Right atrium auricular region (tissue), 2 donors: ENCODE results near the gene DNAJC5G. TPM values are rescaled to one million over a fixed set of nuclear protein-coding genes. Genes with fewer than 3 reads are reported as not detected.
A peak's percentile ranks its signal among the peaks of the same experiment; 100 is the strongest.

ENCODE experiments used
- DNase-seq: peaks from one replicate; pipeline ENCODE4 v3.0.0-alpha.2; 2019; ENCODE audit warnings: low spot score
- H3K27ac ChIP-seq, 2 donors: fragments of 200-600 bp; sonication (generic); 1 replicate in 1 of 2; 2 replicates in 1 of 2; pipeline ENCODE4 v1.5.1; 2016 to 2019
- H3K27me3 ChIP-seq, 2 donors: fragments of 200-600 bp; sonication (generic); one replicate each; pipeline versions ENCODE4 v1.5.1 to v1.6.0; 2017 to 2019
- H3K36me3 ChIP-seq: fragments of 200-600 bp; sonication (generic); one replicate; pipeline ENCODE4 v1.5.1; 2016
- H3K4me1 ChIP-seq, 2 donors: fragments of 200-600 bp; sonication (generic); one replicate each; pipeline versions ENCODE4 v1.5.1 to v1.6.0; 2017 to 2019
- H3K4me3 ChIP-seq, 2 donors: fragments of 200-600 bp; sonication (generic); 1 replicate in 1 of 2; 2 replicates in 1 of 2; pipeline ENCODE4 v1.5.1; 2017 to 2019; ENCODE audit warnings: mild to moderate bottlenecking in 1 of 2, moderate library complexity in 1 of 2
- H3K9me3 ChIP-seq, 2 donors: fragments of 200-600 bp; sonication (generic); one replicate each; pipeline ENCODE4 v1.5.1; 2019
- total RNA-seq, 2 donors: library from RNA; depleted of rRNA; stranded (reverse); fragments of >200 nt; gene quantifications; one replicate each; pipeline ENCODE4 v1.1.0, GENCODE V29; 2016
- TF ChIP-seq, protein P1 (sequence below), 2 donors: fragments of 200-600 bp; sonication (generic); IDR thresholded peaks; one replicate each; pipeline ENCODE4 v1.5.1; 2019; ENCODE audit warnings: antibody characterized with exemption in 2 of 2

Gene DNAJC5G, protein sequence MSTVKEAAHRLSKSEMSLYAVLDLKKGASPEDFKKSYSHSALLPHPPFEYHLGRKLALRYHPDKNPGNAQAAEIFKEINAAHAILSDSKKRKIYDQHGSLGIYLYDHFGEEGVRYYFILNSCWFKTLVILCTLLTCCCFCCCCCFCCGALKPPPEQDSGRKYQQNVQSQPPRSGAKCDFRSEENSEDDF
- total RNA-seq: under 1 TPM; 0.59 to 0.94 TPM

DNA sequence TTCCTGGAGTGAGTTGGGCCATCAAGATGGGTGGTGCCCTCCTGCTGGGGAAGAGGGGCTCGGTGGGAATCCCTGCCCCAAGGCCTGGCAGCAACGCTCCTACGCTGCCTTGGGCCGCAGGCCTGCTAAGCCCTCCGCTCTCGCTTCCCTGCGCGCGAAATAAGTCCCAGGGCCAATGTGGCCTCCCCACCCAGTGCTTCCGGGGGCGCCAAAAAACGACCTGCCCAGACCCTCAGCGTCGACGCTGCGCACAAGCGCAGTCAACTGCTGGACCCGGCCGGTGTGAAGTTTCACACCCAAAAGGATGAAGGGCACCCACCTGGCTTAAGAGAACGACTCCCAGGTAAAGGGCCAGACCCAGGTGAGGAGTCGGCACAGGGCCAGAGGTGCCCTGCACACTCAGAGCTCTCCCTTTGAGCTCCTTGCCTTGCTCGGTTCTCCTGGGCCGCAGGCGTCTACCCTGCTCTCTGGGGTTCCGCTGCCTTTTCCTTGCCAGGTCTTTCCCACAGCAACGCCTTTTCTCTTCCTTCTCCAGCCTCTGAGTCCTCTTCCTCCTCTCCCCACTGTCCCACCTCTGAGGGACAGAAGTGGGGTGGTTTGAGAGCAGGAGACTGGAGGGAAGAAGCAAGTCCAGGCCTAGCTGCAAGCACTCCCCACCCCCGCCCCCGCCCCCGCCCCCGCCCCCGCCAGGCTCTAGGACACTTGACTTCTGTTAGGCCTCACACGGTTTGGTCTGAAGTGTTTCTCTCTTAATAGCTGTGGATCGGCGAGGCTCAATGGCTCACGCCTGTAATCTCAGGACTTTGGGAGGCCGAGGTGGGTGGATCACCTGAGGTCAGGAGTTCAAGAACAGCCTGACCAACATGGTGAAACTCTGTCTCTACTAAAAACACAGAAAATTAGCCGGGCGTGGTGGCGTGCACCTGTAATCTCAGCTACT, at the start of gene DNAJC5G:
Gene DNAJC5G (plus strand): TSS at position 223 of the 940 bp plus-strand sequence. CDS start 1,296 bp downstream, outside the sequence.
- Histone ChIP-seq H3K4me3 (no peak within 1 kb of the TSS), H3K4me1 (peaks cover 0 to 31% of the 10 kb centered on the region in 2 donors), H3K27me3 (no peaks in the 10 kb centered on the region), H3K27ac (peak within 1 kb of the TSS in 1 of 2 donors; percentile 78), H3K36me3 (no peaks in the 10 kb centered on the region), H3K9me3 (no peaks in the 10 kb centered on the region)
- no peak for DNase-seq
- TF ChIP-seq, protein P1, sequence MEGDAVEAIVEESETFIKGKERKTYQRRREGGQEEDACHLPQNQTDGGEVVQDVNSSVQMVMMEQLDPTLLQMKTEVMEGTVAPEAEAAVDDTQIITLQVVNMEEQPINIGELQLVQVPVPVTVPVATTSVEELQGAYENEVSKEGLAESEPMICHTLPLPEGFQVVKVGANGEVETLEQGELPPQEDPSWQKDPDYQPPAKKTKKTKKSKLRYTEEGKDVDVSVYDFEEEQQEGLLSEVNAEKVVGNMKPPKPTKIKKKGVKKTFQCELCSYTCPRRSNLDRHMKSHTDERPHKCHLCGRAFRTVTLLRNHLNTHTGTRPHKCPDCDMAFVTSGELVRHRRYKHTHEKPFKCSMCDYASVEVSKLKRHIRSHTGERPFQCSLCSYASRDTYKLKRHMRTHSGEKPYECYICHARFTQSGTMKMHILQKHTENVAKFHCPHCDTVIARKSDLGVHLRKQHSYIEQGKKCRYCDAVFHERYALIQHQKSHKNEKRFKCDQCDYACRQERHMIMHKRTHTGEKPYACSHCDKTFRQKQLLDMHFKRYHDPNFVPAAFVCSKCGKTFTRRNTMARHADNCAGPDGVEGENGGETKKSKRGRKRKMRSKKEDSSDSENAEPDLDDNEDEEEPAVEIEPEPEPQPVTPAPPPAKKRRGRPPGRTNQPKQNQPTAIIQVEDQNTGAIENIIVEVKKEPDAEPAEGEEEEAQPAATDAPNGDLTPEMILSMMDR (IDR thresholded peaks at IDR 0.05): no peak

DNA sequence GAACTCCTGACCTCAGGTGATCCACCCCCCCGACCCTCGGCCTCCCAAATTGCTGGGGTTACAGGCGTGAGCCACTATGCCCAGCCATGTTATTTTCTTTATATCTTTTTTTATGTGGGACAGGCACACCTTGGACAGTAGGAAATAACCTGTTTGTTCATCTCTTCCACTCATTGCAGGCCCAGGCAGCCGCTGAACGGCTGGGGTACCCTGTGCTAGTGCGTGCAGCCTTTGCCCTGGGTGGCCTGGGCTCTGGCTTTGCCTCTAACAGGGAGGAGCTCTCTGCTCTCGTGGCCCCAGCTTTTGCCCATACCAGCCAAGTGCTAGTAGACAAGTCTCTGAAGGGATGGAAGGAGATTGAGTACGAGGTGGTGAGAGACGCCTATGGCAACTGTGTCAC, 49.7 kb upstream of the DNAJC5G start:
- Histone ChIP-seq H3K4me1 (no peaks in the 10 kb centered on the region), H3K9me3 (no peaks in the 10 kb centered on the region), H3K27ac (no peak overlapping the region), H3K36me3 (peaks cover 65% of the 10 kb centered on the region), H3K27me3 (no peaks in the 10 kb centered on the region), H3K4me3 (no peak overlapping the region)
- no peak for DNase-seq
- TF ChIP-seq, protein P1 (IDR thresholded peaks at IDR 0.05): no peak

DNA sequence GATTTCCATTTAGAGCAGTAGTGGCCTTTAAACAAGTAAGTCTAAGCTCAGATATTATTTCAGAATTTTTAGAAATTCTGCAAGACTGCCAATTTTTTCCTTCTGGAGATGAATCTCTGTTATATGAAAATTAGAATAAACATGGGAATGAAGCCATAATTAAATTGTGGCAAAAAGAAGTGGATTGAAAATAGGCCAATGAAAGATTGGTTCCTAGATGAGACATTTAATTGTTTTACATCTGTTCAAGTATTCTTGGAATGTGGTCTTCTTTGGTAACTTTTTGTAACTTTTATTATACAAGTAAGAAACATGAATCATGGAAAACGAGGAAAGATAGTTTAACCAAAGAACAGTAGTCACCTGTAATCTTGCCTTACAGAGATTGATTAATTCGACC, 47.7 kb upstream of the DNAJC5G start:
- no peaks in the 10 kb centered on the region for H3K4me1 ChIP-seq
- TF ChIP-seq, protein P1 (IDR thresholded peaks at IDR 0.05): no peak
- no peak for DNase-seq
- H3K9me3 ChIP-seq: no peaks in the 10 kb centered on the region
- H3K36me3 ChIP-seq: peaks cover 71% of the 10 kb centered on the region
- H3K4me3 ChIP-seq: no peak overlapping the region
- no peaks in the 10 kb centered on the region for H3K27me3 ChIP-seq
- H3K27ac ChIP-seq: no peak overlapping the region

DNA sequence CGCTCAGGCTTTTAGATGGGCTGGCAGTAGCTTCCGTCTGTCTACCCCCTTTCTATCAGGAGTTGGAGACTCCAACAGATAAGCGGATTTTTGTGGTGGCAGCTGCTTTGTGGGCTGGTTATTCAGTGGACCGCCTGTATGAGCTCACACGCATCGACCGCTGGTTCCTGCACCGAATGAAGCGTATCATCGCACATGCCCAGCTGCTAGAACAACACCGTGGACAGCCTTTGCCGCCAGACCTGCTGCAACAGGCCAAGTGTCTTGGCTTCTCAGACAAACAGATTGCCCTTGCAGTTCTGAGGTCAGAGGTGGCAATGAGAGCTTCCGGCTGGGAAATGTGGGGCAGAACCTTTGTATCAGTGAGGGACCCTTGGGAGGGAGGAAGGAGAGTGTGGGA, 43.3 kb upstream of the DNAJC5G start:
- no peak overlapping the region for H3K27ac ChIP-seq
- DNase-seq: no peak
- no peak overlapping the region for H3K4me3 ChIP-seq
- no peaks in the 10 kb centered on the region for H3K9me3 ChIP-seq
- peaks cover 74% of the 10 kb centered on the region for H3K36me3 ChIP-seq
- TF ChIP-seq, protein P1 (IDR thresholded peaks at IDR 0.05): no peak
- no peaks in the 10 kb centered on the region for H3K4me1 ChIP-seq
- no peaks in the 10 kb centered on the region for H3K27me3 ChIP-seq

DNA sequence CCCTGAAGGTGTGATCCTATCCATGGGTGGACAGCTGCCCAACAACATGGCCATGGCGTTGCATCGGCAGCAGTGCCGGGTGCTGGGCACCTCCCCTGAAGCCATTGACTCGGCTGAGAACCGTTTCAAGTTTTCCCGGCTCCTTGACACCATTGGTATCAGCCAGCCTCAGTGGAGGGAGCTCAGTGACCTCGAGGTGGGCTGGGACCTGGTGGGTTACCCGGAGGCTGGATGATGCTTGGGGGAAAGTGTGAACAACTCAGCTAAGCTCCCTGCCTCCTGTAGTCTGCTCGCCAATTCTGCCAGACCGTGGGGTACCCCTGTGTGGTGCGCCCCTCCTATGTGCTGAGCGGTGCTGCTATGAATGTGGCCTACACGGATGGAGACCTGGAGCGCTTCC, 41.9 kb upstream of the DNAJC5G start:
- Histone ChIP-seq H3K27ac (no peak overlapping the region), H3K4me1 (no peaks in the 10 kb centered on the region), H3K4me3 (no peak overlapping the region), H3K36me3 (peaks cover 85% of the 10 kb centered on the region), H3K9me3 (no peaks in the 10 kb centered on the region), H3K27me3 (no peaks in the 10 kb centered on the region)
- TF ChIP-seq, protein P1 (IDR thresholded peaks at IDR 0.05): no peak
- DNase-seq: no peak
